ENCODE results near the gene KDM2B.
"Not testable (repeated sequence)": the region's sequence is repeated elsewhere in the genome, so short reads cannot be mapped to it uniquely, and the experiment has no call there.

The KDM2B gene

DNA sequence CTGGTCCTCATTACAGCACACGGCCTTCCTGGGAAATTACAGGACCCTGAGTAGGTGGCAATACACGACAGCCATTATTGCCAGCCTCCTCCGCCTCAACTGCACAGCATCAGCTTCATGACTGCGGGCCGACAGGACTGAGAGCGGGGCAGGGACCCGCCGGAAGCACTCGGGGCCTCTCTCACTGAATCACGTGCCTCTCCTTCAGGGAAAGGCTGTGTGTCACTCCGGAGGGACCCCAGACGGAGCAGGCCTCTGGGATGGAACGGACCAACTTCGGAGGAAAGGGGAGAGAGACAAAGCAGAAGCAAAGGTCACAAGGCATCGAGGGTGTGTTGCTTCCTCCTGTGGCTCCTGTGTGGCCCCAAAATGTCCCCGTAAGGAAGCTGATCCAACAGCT is 90.9 kb downstream of the KDM2B start:
- TF ChIP-seq, protein P1, sequence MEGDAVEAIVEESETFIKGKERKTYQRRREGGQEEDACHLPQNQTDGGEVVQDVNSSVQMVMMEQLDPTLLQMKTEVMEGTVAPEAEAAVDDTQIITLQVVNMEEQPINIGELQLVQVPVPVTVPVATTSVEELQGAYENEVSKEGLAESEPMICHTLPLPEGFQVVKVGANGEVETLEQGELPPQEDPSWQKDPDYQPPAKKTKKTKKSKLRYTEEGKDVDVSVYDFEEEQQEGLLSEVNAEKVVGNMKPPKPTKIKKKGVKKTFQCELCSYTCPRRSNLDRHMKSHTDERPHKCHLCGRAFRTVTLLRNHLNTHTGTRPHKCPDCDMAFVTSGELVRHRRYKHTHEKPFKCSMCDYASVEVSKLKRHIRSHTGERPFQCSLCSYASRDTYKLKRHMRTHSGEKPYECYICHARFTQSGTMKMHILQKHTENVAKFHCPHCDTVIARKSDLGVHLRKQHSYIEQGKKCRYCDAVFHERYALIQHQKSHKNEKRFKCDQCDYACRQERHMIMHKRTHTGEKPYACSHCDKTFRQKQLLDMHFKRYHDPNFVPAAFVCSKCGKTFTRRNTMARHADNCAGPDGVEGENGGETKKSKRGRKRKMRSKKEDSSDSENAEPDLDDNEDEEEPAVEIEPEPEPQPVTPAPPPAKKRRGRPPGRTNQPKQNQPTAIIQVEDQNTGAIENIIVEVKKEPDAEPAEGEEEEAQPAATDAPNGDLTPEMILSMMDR (IDR thresholded peaks at IDR 0.05; ENCODE audit: insufficient read depth, low read depth, low read length, missing control alignments): no peak
- no peak overlapping the region for H3K4me3 ChIP-seq (ENCODE audit: low read length)
- DNase-seq (ENCODE audit: low read depth): no peak

DNA sequence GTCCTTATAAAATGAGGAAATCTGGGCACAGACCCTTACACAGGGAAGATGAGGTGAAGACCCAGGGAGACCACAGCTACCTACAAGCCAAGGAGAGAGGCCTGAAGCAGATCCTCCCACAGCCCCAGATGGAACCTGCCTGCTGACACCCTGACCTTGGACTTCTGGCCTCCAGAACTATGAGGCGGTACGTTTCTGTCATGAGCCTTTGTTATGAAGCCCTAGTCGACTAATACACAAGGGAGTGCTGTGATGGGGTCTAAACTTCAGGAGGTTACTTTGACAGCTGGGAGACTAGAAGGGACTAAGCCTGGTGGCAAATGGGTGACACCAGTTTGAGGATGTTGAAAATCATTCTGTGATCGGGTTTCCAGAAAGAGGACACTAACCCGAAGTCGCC is 95.9 kb downstream of the KDM2B start:
- no peak for DNase-seq (ENCODE audit: low read depth)
- TF ChIP-seq, protein P1 (IDR thresholded peaks at IDR 0.05; ENCODE audit: insufficient read depth, low read depth, low read length, missing control alignments): no peak
- H3K4me3 ChIP-seq (ENCODE audit: low read length): no peak overlapping the region

DNA sequence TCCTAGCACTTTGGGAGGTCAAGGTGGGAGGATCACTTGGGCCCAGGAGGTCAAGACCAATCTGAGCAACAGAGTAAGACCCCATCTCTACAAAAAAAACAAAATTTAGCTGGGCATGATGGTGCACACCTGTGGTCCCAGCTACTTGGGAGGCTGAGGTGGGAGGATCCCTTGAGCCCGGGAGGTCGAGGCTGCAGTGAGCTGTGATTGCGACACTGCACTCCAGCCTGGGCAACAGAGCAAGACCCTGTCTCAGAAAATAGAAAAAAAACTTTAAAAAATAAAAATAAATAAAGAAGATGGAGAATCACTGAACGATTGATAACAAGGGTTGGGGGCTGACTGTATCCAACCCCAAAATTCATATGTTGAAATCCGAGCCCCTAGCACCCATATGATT is 96.3 kb downstream of the KDM2B start:
- not testable (repeated sequence) for H3K4me3 ChIP-seq (ENCODE audit: low read length); DNase-seq (ENCODE audit: low read depth)

GRCh38 chr12:121483949-121484348 is 96.9 kb downstream of the KDM2B start:
- no peak overlapping the region for H3K4me3 ChIP-seq (ENCODE audit: low read length)
- DNase-seq (ENCODE audit: low read depth): no peak
- TF ChIP-seq, protein P1 (IDR thresholded peaks at IDR 0.05; ENCODE audit: insufficient read depth, low read depth, low read length, missing control alignments): no peak

GRCh38 chr12:121476477-121476876 is 104.3 kb downstream of the KDM2B start:
- no peak overlapping the region for H3K4me3 ChIP-seq (ENCODE audit: low read length)
- TF ChIP-seq, protein P1 (IDR thresholded peaks at IDR 0.05; ENCODE audit: insufficient read depth, low read depth, low read length, missing control alignments): no peak
- no peak for DNase-seq (ENCODE audit: low read depth)

DNA sequence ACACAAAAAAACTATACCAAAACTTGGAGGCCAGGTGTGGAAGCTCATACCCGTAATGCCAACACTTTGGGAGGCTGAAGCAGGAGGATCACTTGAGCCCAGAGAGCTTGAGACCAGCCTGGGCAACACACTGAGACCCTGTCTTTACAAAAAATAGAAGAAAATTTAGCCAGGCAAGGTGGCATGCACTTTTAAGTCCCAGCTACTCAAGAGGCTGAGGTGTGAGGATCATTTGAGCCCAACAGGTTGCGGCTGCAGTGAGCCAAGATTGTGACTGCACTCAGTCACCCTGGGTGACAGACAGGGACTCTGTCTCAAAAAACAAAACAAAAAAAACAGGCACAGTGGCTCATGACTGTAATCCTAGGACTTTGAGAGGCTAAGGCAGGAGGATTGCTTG is 105.5 kb downstream of the KDM2B start:
- H3K4me3 ChIP-seq (ENCODE audit: low read length): no peak overlapping the region
- TF ChIP-seq, protein P1 (IDR thresholded peaks at IDR 0.05; ENCODE audit: insufficient read depth, low read depth, low read length, missing control alignments): no peak
- no peak for DNase-seq (ENCODE audit: low read depth)

GRCh38 chr12:121472150-121472905 is 108.5 kb downstream of the KDM2B start:
- TF ChIP-seq, protein P1 (IDR thresholded peaks at IDR 0.05; ENCODE audit: insufficient read depth, low read depth, low read length, missing control alignments): no peak
- DNase-seq (ENCODE audit: low read depth): no peak
- no peak overlapping the region for H3K4me3 ChIP-seq (ENCODE audit: low read length)
